DMS114 treated with DMSO at 0.1 percent for 48 hours (cell line): ENCODE data around the gene METTL15.
"Not testable (repeated sequence)": the region's sequence is repeated elsewhere in the genome, so short reads cannot be mapped to it uniquely, and the experiment has no call there.

Source experiments
- DNase-seq: peaks from one replicate; lab custom pipeline; 2025; ENCODE audit not compliant: unreplicated experiment; lab: John Stamatoyannopoulos, UW

METTL15 gene

GRCh38 chr11:28378095-28378494, 269.9 kb downstream of the METTL15 start:
- not testable (repeated sequence) for DNase-seq
